ENCODE results near the gene POLD1.
A peak's percentile ranks its signal among the peaks of the same experiment; 100 is the strongest.
"Not testable (repeated sequence)": the region's sequence is repeated elsewhere in the genome, so short reads cannot be mapped to it uniquely, and the experiment has no call there.

POLD1 gene

DNA sequence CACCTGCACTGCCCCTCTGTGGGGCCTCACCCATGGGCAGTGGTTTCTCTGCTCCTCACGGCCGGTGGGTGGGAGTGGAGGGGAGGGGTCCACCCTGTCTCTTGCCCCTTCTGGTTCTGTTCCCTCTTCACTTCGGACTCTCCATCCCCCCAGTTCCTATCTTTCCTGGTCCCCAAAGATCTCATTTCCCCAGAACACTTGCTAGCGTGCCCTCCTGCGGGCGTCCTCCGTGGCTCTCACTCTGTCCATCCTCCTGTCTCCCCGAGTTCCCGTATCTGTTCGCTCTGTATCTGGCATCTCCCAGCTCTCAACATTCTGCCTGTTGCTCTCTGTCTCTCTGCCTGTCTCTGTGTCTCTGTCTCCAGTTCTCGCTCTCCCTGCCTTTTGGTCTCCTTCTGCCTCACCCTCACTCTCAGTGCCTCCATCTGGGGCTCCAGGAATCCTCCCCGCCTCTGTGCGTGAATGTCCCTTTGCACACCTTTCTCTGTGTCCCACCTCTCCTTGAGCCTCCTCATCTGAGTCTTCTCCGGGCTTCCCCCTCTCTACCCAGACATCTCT, 35.0 kb downstream of the POLD1 start:
- no peak for DNase-seq

DNA sequence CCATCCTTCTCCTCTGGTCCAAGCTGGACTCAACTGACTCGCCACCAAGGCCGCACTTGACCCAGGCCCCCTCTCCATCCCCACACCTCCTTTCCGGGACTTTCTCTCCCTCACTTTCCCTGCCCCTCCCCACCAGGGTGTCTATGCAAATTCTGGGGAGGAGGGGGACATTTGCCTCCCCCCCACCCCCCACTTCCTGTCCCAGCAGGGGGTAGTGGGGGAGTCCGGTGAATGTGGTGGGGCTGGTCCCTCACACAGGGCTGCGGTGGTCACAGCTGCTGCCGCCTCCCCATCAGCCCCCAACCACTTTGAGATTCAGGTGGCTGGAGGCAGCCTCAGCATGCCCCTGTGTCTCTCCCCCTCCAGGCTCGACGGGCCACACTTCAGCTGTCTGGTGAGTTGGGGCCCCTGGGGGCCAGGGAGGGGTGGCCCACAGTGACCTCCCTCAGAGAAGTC, 35.5 kb downstream of the POLD1 start:
- DNase-seq = no peak

DNA sequence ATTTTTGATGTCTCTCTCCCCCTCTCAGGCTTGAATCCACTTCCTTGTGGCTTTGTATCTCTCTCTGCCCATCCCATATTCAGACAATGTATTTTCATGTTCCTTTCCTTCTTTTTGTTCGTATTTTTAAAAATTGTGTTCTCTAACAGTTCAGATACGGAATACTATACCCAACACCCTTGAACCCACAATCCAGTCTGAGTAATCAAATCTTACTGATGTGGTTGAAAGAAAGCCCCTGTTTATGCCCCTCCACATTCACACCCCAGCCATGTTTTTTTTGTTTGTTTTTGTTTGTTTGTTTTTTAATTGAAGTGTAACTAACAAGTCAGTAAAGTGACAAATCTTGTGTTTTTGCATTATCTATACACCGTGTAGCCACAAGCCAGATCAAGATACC, 36.0 kb downstream of the POLD1 start:
- DNase-seq = no peak

DNA sequence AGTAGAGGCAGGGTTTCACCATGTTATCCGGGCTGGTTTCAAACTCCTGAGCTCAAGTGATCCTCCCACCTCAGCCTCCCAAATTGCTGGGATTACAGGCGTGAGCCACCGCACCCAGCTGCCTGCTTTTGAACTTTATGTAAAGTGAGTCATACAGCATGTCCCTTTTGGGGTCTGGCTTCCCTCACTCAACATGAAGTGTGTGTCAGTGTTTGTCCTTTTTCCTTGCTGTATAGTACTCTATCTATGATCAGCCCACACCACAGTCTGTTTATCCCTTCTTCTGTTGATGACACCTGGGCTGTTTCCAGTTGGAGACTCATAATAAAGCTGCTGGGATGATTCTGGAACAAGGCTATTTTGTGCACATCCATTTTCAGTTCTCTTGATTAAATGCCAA, 36.7 kb downstream of the POLD1 start:
- DNase-seq = no peak

DNA sequence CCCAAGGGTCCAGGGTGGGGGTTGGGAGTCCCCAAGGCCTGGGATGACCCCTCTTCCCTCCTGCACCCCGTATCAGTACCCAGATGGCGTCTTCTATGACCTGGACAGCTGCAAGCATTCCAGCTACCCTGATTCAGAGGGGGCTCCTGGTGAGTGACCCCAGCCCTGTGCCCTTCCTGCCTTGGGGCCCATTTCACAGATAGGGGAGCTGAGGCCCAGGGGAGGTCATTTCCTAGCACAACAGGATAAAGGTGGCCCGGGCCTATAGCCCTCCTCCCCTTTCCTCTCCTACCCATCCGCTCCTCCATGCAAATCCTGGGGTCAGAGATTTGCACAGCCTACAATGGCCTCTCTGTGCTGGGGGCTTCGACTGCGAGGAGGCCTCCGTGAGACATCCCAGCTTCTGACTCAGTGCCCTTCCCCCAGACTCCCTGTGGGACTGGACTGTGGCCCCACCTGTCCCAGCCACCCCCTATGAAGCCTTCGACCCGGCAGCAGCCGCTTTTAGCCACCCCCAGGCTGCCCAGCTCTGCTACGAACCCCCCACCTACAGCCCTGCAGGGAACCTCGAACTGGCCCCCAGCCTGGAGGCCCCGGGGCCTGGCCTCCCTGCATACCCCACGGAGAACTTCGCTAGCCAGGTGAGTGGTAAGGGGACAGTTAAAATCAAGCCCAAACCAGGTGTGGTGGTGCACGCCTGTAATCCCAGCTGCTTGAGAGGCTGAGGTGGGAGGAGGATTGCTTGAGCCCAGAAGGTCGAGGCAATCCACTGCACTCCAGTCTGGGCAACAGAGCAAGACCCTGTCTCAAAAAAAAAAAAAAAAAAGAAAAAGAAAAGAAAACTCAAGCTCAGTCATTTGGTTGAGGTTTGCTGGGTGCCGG, 38.5 kb downstream of the POLD1 start:
- no peak for DNase-seq

DNA sequence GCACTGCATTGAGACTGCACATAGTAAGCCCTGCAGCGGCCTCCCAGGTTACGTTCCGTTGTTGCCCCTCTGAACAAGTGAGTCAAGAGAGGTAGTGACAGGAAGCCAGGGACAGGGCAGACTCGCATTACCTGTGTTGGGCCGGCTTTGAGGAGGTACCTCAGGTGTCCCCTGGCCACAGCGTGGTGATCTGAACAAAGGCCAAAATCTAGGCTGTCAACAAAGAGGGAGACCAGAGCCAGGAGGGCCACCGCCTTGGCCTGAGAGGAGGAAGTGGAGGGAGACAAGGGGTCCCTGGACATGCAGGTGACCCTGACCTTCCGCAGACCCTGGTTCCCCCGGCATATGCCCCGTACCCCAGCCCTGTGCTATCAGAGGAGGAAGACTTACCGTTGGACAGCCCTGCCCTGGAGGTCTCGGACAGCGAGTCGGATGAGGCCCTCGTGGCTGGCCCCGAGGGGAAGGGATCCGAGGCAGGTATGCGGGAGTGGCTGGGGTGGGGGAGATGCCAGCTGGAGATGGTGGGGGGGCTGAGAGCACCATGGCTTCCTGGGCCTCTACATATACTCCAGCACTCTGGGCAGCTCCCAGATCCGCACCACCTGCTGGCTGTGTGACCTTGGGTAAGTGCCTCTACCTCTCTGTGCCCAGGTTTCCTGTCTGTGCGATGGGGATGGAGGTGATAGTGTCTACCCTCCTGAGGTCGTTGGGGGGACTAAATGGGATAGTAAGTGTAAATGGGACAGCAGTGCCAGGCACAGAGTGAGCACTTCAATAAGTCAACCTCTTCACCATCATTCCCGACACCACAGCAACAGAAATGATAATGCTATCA, 39.3 kb downstream of the POLD1 start:
- DNase-seq = no peak

DNA sequence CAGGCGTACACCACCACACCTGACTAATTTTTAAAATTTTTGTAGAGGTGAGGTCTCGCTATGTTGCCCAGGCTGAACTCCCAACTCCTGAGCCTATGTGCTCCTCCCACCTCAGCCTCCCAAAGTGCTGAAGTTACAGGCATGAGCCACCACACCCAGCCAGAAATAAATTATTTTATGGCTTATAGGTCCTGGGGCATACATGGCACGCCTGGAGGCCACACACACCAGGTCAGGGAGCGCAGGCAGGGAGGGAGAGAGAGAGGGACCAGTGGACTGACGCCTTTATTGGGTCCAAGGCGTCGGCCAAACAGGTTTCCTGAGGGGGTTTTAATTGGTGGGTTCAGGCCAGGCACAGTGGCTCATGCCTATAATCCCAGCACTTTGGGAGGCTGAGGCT, 41.4 kb downstream of the POLD1 start:
- DNase-seq = no peak

DNA sequence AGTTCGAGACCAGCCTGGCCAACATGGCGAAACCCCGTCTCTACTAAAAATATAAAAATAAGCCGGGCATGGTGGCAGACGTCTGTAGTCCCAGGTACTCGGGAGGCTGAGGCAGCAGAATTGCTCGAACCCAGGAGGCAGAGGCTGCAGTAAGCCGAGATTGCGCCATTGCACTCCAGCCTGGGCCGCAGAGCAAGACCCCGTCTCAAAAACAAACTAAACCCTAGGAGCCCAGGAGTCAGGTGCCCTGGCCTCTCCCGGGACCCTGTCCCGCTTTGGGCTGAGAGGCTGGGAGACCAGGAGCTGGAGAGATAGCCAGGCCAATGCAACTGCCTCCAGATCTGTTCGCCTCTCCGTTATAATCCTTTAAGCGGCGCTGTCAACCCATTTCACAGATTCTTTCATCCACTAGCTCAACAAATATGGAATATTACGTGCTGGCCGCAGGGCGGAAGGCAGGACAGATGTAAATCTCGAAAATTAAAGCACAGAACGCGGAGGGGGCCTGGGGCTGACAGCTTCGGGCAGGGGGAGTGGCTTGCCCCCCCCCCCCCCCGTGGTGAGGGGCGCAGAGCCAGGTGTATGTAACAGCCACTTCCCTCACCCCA, 43.3 kb downstream of the POLD1 start:
- no peak for DNase-seq

DNA sequence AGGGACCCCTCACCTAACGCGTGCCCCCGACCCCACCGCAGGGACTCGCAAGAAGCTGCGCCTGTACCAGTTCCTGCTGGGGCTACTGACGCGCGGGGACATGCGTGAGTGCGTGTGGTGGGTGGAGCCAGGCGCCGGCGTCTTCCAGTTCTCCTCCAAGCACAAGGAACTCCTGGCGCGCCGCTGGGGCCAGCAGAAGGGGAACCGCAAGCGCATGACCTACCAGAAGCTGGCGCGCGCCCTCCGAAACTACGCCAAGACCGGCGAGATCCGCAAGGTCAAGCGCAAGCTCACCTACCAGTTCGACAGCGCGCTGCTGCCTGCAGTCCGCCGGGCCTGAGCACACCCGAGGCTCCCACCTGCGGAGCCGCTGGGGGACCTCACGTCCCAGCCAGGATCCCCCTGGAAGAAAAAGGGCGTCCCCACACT, 43.9 kb downstream of the POLD1 start:
- no peak for DNase-seq

DNA sequence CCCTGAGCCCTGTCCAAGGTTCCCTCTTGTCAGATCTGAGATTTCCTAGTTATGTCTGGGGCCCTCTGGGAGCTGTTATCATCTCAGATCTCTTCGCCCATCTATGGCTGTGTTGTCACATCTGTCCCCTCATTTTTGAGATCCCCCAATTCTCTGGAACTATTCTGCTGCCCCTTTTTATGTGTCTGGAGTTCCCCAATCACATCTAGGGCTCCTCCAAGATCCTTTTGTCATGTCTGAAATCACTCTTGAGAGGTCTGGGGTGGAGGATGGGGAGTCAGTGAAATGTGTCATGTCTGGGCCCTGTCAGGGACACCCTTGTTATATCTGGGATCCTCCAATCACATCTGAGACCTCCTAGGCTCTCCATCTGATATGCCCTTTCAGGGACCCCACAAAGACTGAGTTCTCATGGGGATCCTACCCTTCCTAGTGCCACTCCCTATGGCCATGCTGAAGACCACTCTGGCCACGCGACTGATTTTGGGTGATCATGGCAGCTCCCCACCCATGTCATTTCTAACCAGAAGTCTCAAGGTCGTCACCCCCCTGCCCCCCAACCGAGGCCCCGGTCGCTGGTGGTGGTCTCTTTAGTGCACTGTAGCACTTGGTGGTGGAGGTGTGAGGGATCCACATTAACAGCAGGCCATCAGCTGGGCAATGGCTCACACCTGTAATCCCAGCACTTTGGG, 44.8 kb downstream of the POLD1 start:
- DNase-seq = no peak

DNA sequence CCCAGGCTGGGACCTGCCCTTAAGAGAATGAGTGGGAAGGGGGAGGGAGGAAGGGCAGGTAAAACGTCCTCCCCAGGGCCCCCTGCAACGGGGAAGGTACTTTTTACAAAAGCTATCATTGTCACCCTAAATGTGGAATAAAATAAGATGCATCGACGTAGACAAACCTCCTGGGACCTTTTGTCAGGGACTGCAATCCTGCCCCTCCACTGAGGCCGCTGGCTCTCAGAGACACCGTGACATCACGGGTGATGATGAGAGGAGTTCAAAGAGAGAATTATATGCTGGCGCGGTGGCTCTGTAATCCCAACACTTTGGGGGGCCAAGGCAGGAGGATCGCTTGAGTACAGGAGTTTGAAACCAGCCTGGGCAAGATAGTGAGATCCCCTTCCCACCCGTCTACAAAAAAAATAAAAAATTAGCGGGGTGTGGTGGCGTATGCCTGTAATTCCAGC, 46.8 kb downstream of the POLD1 start:
- DNase-seq = peak in 1 of 3 experiments; percentile 37

DNA sequence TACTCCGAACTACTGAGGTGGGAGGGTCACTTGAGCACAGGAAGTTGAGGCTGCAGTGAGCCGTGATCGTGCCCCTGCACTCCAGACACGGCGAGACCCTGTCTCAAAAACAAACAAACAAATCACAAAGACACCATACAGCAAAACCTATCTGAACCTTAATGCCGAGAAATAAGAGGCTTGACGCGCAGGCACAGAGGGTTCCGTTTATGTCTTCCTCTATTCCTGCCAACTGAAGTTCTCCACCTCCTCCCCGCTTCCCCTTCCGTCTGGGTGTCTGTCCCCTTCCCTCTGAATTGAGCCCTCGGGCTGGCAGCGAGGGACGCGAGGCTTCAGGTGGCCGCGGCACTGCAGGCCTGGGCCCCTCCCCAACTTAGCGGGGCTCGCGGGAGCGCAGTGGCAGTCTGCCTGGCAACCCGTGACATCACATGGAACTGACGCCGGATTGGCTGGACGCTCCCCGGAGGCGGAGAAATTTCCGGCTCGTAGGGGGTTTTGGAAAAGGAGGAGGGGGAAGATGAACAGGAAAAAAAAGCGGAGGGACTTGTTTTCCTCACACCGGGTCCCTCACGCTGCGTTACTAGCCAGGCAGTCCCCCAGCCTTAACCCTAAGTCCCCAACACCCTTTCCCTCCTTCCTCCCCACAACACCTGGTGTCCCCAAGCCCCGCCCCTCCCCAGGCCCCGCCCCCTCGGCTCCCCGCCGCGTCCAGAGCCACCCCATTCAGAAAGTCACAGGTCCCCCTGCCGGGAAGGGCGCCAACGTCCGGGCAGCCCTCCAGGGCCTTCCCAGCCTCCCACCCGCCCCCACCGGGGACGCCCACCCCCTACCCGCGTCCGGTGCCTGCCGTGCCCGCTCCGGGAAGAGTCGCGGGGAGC, 47.4 kb downstream of the POLD1 start:
- DNase-seq = peak; percentile 81 to 89 (median 82)

DNA sequence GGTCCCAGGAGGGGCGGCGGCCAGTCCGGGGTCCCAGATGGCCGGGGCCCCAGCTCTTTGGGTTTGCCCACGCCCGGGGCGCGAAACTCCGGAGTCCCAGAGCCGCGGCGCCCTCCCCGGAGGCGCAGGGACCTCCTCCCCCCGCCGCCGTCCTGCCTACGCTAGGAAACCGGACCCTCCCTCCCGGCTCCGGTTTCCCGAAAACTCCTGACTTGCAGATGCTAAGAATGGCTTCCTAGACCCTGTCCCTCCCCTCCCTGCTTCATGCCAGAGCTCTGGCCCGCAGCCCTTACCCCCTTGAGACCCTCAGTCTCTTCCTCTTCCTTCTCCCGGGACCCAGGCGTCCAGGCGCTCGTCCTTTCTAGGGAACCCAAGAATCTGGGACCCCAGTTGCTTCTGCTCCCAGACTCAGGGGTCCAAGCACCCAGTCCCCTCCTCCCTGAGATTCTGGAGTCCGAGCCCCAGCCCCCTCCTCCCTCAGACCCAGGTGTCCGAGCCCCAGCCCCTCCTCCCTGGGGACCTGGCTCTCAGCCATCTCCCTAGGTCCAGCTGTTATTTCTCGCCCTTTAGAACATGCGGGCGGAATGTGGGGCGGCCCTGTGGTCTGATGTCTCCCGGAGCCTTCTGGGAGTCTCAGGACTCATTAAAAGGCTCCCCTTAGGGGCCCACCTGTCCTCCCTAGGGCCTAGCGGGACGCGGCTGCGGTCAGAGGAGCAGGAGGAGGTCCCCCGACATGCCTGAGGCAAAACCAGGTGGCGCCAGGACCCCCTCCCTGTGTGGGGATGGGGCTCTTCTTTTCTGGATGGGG, 48.3 kb downstream of the POLD1 start, which contains the start of gene MYBPC2:
Gene MYBPC2 (plus strand): TSS at position 672 of the 808 bp plus-strand sequence. CDS start 62 bp downstream, at position 734.
- peak in 2 of 3 experiments; percentile 30 to 62 for DNase-seq

DNA sequence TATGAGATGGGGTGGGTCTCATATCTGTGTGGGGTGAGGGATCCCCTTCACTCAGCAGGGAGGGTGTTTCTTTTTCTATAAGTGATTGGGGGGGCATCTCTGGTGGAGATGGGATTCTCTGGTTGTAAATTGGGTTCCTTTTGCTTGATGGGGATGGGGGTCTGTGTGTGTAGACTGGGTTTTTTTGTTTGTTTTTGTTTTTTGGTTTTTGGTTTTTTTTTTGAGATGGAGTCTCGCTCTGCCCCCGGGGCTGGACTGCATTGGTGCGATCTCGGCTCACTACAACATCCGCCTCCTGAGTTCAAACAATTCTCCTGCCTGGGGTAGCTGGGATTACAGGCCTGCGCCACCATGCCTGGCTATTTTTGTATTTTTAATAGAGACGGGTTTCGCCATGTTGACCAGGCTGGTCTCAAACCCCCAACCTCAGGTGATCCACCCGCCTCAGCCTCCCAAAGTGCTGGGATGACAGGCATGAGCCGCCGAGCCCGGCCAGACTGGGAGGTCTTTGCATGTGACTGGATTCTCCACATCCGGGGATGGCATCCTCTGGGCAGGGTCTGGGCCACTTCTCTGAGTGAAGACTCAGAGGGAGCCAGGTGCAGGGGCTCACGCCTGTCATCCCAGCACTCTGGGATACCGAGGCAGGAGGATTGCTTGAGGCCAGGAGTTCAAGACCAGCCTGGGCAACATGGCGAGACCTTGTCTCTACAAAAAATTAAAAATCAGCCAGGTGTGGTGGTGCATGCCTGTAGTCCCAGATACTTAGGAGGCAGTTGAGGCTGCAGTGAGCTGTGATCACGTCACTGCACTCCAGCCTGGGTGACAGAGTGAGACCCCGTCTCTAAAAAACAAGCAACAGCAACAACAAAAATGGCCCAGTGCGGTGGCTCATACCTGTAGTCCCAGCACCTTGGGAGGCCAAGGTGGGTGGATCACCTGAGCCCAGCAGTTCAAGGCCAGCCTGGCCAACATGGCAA, 49.3 kb downstream of the POLD1 start:
- DNase-seq = no peak

DNA sequence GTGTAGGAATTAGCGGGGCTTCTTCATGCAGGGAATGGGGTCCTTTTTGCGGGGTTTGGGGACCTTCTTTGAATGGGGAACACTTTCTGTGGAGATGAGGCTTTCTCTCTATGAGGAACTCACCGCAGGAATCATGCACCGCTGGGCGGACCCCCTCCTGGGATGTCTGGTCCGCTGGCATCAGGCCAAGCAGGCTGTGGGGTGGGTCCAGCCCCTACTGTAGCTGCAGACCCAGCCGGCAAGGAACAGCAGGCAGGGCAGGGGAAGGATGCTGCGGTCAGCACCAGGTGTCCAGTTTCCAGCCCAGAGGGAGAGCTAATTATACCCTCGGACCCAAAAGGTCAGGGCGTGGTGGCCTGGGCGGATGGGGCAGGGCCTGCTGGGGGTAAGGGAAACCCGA, 50.4 kb downstream of the POLD1 start:
- peak in 2 of 3 experiments; percentile 53 to 71 for DNase-seq

DNA sequence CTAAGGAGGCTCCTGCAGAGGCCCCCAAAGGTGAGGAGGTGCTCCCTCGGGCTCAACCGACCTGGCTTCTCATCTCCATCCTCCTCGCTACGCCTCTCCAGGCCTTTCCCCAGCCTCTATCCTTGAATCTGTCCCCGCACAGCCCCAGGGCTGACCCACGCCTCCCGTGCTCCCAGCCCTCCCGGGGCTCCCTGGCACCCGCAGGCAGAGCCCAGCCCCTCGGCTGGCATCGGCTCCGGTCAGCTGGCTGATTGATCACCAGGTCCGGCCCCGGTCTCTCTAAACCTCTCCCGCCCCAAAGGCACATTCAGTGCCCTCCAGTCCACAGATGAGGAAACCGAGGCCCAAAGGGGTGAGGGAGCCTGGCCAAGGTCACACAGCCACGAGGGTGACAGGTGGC, 51.1 kb downstream of the POLD1 start:
- peak in 1 of 3 experiments; percentile 5 for DNase-seq

DNA sequence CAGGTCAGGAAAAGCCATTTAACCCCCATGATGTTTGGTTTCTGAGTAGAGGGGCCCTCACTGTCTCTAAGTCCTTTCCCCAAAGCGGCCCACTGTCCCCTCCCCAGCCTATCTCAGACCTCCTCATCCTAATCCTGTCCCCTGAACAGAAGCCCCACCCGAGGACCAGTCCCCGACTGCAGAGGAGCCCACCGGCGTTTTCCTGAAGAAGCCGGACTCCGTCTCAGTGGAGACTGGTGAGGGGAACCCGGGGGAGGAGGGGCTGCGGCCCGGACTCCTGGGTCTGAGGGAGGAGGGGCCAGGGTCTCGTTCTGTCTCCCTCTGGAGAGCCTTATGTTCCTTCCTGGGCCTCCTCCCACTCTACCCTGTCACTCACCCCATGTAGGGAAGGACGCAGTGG, 51.5 kb downstream of the POLD1 start:
- no peak for DNase-seq

DNA sequence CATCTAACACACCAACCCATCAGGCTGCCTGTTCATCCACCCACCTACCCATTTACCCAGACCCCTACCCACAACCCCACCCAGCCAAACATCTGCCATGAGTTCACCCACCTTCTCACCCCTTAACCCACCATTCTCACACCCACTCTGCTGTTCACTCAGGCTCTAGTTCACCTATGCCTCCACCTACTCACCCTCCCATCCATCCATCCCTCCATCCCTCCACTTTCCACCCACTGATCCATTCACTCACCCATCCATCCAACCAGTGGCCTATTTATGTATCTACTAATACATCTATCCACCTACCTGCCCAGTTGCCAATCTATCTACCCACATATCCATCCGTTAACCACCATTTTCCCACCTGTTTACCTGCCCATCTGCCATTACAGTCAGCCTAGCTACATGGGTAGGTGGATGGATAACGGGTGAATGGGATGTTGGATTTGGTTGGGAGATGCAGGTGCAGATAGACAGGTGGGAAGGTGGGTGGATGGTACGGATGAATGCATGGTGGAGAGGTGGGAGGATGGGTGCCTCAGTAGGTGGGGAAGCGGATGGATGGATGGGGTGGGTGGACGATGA, 53.8 kb downstream of the POLD1 start:
- DNase-seq = no peak

DNA sequence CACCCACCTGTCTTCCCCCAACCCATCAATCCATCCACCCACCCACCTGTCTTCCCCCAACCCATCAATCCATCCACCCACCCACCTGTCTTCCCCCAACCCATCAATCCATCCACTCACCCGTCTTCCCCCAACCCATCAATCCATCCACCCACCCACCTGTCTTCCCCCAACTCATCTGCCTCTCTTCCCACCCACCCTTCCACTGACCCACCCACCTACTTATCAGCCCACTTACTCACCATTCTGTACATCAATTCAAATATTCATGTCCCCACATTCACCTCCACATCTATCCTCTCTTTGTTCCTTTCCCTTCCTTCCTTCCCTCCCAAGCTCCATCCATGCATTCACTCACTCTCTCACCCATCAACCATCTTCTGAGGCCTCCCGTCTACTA, 55.0 kb downstream of the POLD1 start:
- DNase-seq = not testable (repeated sequence)
